Left lung (tissue), 8 donors: Measurements from ENCODE around the gene SLC6A8. TPM values are rescaled to one million over a fixed set of nuclear protein-coding genes. Genes with fewer than 3 reads are reported as not detected.

Source experiments
- polyA plus RNA-seq, 6 donors: library from polyadenylated mRNA; unstranded; fragments of 120-200 nt; gene quantifications; one replicate each; pipeline ENCODE4 v1.2.1, GENCODE V29; 2013; ENCODE audit not compliant: insufficient read length in 6 of 6
- total RNA-seq, 2 donors: library from RNA; stranded (reverse); fragmentation: NEBNext Ultra II Directional; extraction: Animal tissue kit (Norgen Biotek cat#: 25700); gene quantifications; one replicate each; pipeline ENCODE4 v1.2.1, GENCODE V29; 2021
- donor health status: DM: no; HTN: yes; CAD: no.
- donor health status: DM: no; HTN: no; CAD: no.

Gene SLC6A8
- total and polyA plus RNA-seq, 8 donors = 6.8 to 12.1 (median 10.2) TPM

Other genes starting within 250 kb of the SLC6A8 start
- gene TREX2, start 241.9 kb upstream of the SLC6A8 start, total RNA-seq = 1 to 10 TPM in 1 of 2 donors, under 1 TPM in 1; 0.55 to 1.1 TPM
- 1 to 10 TPM in 2 of 6 donors, under 1 TPM in 4; 0.67 to 1.4 (median 0.92) TPM for gene TREX2, start 241.9 kb upstream of the SLC6A8 start, polyA plus RNA-seq
- 10 to 100 TPM; 20.1 to 28.0 TPM for gene HAUS7, start 217.3 kb upstream of the SLC6A8 start, total RNA-seq
- 10 to 100 TPM; 31.7 to 42.4 (median 36.0) TPM for gene HAUS7, start 217.3 kb upstream of the SLC6A8 start, polyA plus RNA-seq
- gene BGN, start 192.9 kb upstream of the SLC6A8 start, total RNA-seq = 100 to 1,000 TPM; 200 to 492 TPM
- gene BGN, start 192.9 kb upstream of the SLC6A8 start, polyA plus RNA-seq = 100 to 1,000 TPM; 175 to 233 (median 201) TPM
- gene ATP2B3, start 170.3 kb upstream of the SLC6A8 start, total RNA-seq = not detected
- gene ATP2B3, start 170.3 kb upstream of the SLC6A8 start, polyA plus RNA-seq = under 1 TPM; 0.10 to 0.33 (median 0.19) TPM
- gene CCNQ, start 88.8 kb upstream of the SLC6A8 start, total RNA-seq = 10 to 100 TPM; 17.1 to 18.7 TPM
- 10 to 100 TPM; 10.8 to 15.5 (median 12.5) TPM for gene CCNQ, start 88.8 kb upstream of the SLC6A8 start, polyA plus RNA-seq
- under 1 TPM in 1 of 2 donors, not detected in 1; 0.16 TPM for gene DUSP9, start 40.7 kb upstream of the SLC6A8 start, total RNA-seq
- gene DUSP9, start 40.7 kb upstream of the SLC6A8 start, polyA plus RNA-seq = under 1 TPM; 0.10 to 0.56 (median 0.30) TPM
- 1 to 10 TPM in 1 of 2 donors, not detected in 1; 1.1 TPM for gene PNCK, start 14.1 kb upstream of the SLC6A8 start, total RNA-seq
- 1 to 10 TPM in 1 of 6 donors, under 1 TPM in 5; 0.34 to 1.4 (median 0.56) TPM for gene PNCK, start 14.1 kb upstream of the SLC6A8 start, polyA plus RNA-seq
- gene BCAP31, start 36.5 kb downstream of the SLC6A8 start, total RNA-seq = 100 to 1,000 TPM; 218 to 243 TPM
- gene BCAP31, start 36.5 kb downstream of the SLC6A8 start, polyA plus RNA-seq = 100 to 1,000 TPM; 126 to 145 (median 137) TPM
- 10 to 100 TPM; 14.2 to 18.5 TPM for gene ABCD1, start 36.9 kb downstream of the SLC6A8 start, total RNA-seq
- gene ABCD1, start 36.9 kb downstream of the SLC6A8 start, polyA plus RNA-seq = 10 to 100 TPM in 2 of 6 donors, 1 to 10 TPM in 4; 6.5 to 10.6 (median 9.8) TPM
- gene PLXNB3, start 76.3 kb downstream of the SLC6A8 start, total RNA-seq = 1 to 10 TPM; 3.0 to 3.9 TPM
- gene PLXNB3, start 76.3 kb downstream of the SLC6A8 start, polyA plus RNA-seq = 1 to 10 TPM; 2.7 to 5.2 (median 3.7) TPM
- under 1 TPM; 0.55 to 0.60 TPM for gene SRPK3, start 93.1 kb downstream of the SLC6A8 start, total RNA-seq
- 1 to 10 TPM in 4 of 6 donors, under 1 TPM in 2; 0.70 to 1.7 (median 1.3) TPM for gene SRPK3, start 93.1 kb downstream of the SLC6A8 start, polyA plus RNA-seq
- gene IDH3G, start 106.4 kb downstream of the SLC6A8 start, total RNA-seq = 10 to 100 TPM; 42.4 to 52.9 TPM
- gene IDH3G, start 106.4 kb downstream of the SLC6A8 start, polyA plus RNA-seq = 10 to 100 TPM; 54.2 to 72.3 (median 55.6) TPM
- 100 to 1,000 TPM; 295 to 327 TPM for gene SSR4, start 106.7 kb downstream of the SLC6A8 start, total RNA-seq
- gene SSR4, start 106.7 kb downstream of the SLC6A8 start, polyA plus RNA-seq = 100 to 1,000 TPM; 153 to 187 (median 173) TPM
- 1 to 10 TPM; 2.3 to 3.5 TPM for gene PDZD4, start 142.6 kb downstream of the SLC6A8 start, total RNA-seq
- gene PDZD4, start 142.6 kb downstream of the SLC6A8 start, polyA plus RNA-seq = 10 to 100 TPM in 5 of 6 donors, 1 to 10 TPM in 1; 8.3 to 13.7 (median 10.9) TPM
- gene L1CAM, start 198.2 kb downstream of the SLC6A8 start, total RNA-seq = under 1 TPM; 0.55 to 0.86 TPM
- gene L1CAM, start 198.2 kb downstream of the SLC6A8 start, polyA plus RNA-seq = under 1 TPM; 0.27 to 0.65 (median 0.49) TPM
- gene AVPR2, start 216.7 kb downstream of the SLC6A8 start, total RNA-seq = 1 to 10 TPM in 1 of 2 donors, under 1 TPM in 1; 0.87 to 1.3 TPM
- under 1 TPM; 0.52 to 0.86 (median 0.82) TPM for gene AVPR2, start 216.7 kb downstream of the SLC6A8 start, polyA plus RNA-seq
- 10 to 100 TPM; 35.6 to 96.2 TPM for gene ARHGAP4, start 238.3 kb downstream of the SLC6A8 start, total RNA-seq
- 10 to 100 TPM; 21.9 to 29.4 (median 24.1) TPM for gene ARHGAP4, start 238.3 kb downstream of the SLC6A8 start, polyA plus RNA-seq
- gene NAA10, start 247.1 kb downstream of the SLC6A8 start, total RNA-seq = 100 to 1,000 TPM in 1 of 2 donors, 10 to 100 TPM in 1; 87.5 to 105 TPM
- 10 to 100 TPM; 49.0 to 80.7 (median 54.0) TPM for gene NAA10, start 247.1 kb downstream of the SLC6A8 start, polyA plus RNA-seq